ENCODE measurements around the gene FIZ1. TPM values are rescaled to one million over a fixed set of nuclear protein-coding genes. Genes with fewer than 3 reads are reported as not detected.
A peak's percentile ranks its signal among the peaks of the same experiment; 100 is the strongest.
"Not testable (repeated sequence)": the region's sequence is repeated elsewhere in the genome, so short reads cannot be mapped to it uniquely, and the experiment has no call there.

Gene FIZ1
- total and polyA plus RNA-seq, 3 experiments from 2014 or later = 4.6 to 25.8 (median 23.9) TPM

DNA sequence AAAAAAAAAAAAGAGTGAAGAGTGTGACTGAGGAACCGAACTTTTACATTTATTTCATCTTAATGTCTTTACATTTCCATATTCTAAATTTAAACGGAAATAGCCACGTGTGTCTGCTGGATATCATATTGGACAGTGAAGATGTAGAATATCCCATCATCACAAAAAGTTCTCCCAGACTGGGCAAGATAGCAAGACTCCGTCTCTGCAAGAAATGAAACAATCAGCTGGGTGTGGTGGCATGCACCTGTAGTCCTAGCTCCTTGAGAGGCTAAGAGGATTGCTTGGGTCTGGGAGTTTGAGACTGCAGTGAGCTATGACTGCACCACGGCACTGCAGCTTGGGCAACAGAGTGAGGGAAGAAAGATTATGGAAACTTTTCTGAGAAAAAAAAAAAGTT, 22.6 kb downstream of the FIZ1 start:
- H3K4me3 ChIP-seq (ENCODE audit: low read length) = no peak overlapping the region
- no peak for DNase-seq
- POLR2A ChIA-PET = no interaction called here
- no peak overlapping the region for H3K27ac ChIP-seq (ENCODE audit: low read depth, low read length)
- H3K4me1 ChIP-seq (ENCODE audit: insufficient read depth, low read length) = peaks cover 13% of the 10 kb centered on the region
- CTCF ChIA-PET = no interaction called here
- H3K36me3 ChIP-seq (ENCODE audit: insufficient read depth, low read length) = no peaks in the 10 kb centered on the region
- no peaks in the 10 kb centered on the region for H3K9me3 ChIP-seq (ENCODE audit: low read length)
- peaks cover 16 to 20% (median 19%) of the 10 kb centered on the region in 3 donors for H3K4me1 Mint-ChIP-seq
- peaks cover 10 to 15% (median 11%) of the 10 kb centered on the region in 3 donors for H3K36me3 Mint-ChIP-seq
- no peak overlapping the region for H3K27ac Mint-ChIP-seq
- H3K9me3 Mint-ChIP-seq = peaks cover 0 to 4% (median 0%) of the 10 kb centered on the region in 5 donors
- peak overlapping the region; percentile 2 to 81 (median 57) for H3K4me3 Mint-ChIP-seq
- H3K27me3 ChIP-seq (ENCODE audit: insufficient read depth, low read length, poor library complexity, severe bottlenecking) = no peaks in the 10 kb centered on the region
- H3K27me3 Mint-ChIP-seq = peaks cover 0 to 2% of the 10 kb centered on the region in 2 donors

GRCh38 chr19:55573929-55574328, 25.4 kb downstream of the FIZ1 start:
- H3K4me3 Mint-ChIP-seq; H3K27me3 Mint-ChIP-seq; DNase-seq; H3K36me3 Mint-ChIP-seq; H3K4me1 Mint-ChIP-seq; H3K9me3 ChIP-seq (ENCODE audit: low read length); H3K27me3 ChIP-seq (ENCODE audit: insufficient read depth, low read length, poor library complexity, severe bottlenecking); POLR2A ChIA-PET; H3K4me1 ChIP-seq (ENCODE audit: insufficient read depth, low read length); H3K9me3 Mint-ChIP-seq; H3K36me3 ChIP-seq (ENCODE audit: insufficient read depth, low read length); H3K4me3 ChIP-seq (ENCODE audit: low read length); H3K27ac Mint-ChIP-seq; H3K27ac ChIP-seq (ENCODE audit: low read depth, low read length): not testable (repeated sequence)
- CTCF ChIA-PET = interaction anchor here (0.7 to 1.5 kb wide), 2 partner anchors 27 to 70 kb away, joined by 3 to 4 read pairs; no protein-coding TSS in a partner anchor

GRCh38 chr19:55569477-55569876, 29.8 kb downstream of the FIZ1 start:
- H3K36me3 ChIP-seq (ENCODE audit: insufficient read depth, low read length) = not testable (repeated sequence)

DNA sequence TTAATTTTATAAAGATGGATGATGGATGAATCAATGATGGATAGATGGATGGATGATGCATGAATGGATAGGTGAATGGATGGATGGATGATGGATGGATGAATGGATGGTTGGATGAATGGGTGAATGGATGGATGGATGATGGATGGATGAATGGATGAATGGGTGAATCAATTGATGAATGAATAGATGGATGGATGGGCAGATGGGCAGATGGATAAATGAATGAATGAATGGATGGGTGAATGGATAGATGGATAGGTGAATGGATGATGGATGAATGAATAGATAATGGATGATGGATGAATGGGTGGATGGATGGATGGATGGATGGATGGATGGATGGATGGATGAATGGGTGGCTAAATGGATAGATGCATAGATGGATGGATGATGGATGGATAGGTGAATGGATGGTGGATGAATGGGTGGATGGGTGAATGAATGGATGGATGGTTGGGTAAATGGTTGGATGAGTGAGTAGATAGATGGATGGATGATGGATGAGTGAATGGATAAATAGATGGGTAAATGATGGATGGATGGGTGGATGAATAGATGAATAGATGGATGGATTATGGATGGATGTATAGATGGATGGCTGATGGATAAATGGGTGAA, 31.5 kb downstream of the FIZ1 start:
- Mint-ChIP-seq H3K4me3 (no peak overlapping the region), H3K36me3 (no peaks in the 10 kb centered on the region), H3K27ac (no peak overlapping the region), H3K9me3 (no peaks in the 10 kb centered on the region), H3K27me3 (peaks cover 11 to 18% of the 10 kb centered on the region in 2 donors), H3K4me1 (no peaks in the 10 kb centered on the region)
- Histone ChIP-seq H3K9me3 (ENCODE audit: low read length) (no peaks in the 10 kb centered on the region), H3K4me3 (ENCODE audit: low read length) (no peak overlapping the region), H3K27me3 (ENCODE audit: insufficient read depth, low read length, poor library complexity, severe bottlenecking) (no peaks in the 10 kb centered on the region), H3K27ac (ENCODE audit: low read depth, low read length) (no peak overlapping the region), H3K36me3 (ENCODE audit: insufficient read depth, low read length) (no peaks in the 10 kb centered on the region), H3K4me1 (ENCODE audit: insufficient read depth, low read length) (no peaks in the 10 kb centered on the region)
- POLR2A ChIA-PET = no interaction called here
- DNase-seq = no peak
- CTCF ChIA-PET = no interaction called here

More at GRCh38 chr19:55569477-55569876, 29.8 kb downstream of the FIZ1 start:
- CTCF ChIA-PET = interaction anchor here (0.7 kb wide), 1 partner anchor 36 kb away, joined by 4 read pairs; no protein-coding TSS in a partner anchor
- H3K9me3 Mint-ChIP-seq; H3K27ac Mint-ChIP-seq; H3K4me1 Mint-ChIP-seq; H3K36me3 Mint-ChIP-seq; H3K4me1 ChIP-seq (ENCODE audit: insufficient read depth, low read length); H3K27me3 ChIP-seq (ENCODE audit: insufficient read depth, low read length, poor library complexity, severe bottlenecking); DNase-seq; H3K4me3 Mint-ChIP-seq; POLR2A ChIA-PET; H3K4me3 ChIP-seq (ENCODE audit: low read length); H3K27ac ChIP-seq (ENCODE audit: low read depth, low read length); H3K9me3 ChIP-seq (ENCODE audit: low read length): not testable (repeated sequence)
- peaks cover 9 to 14% of the 10 kb centered on the region in 2 donors for H3K27me3 Mint-ChIP-seq

GRCh38 chr19:55566823-55567222, 32.5 kb downstream of the FIZ1 start:
- Mint-ChIP-seq H3K9me3 (no peaks in the 10 kb centered on the region), H3K36me3 (no peaks in the 10 kb centered on the region), H3K27me3 (peaks cover 10 to 18% of the 10 kb centered on the region in 2 donors), H3K4me3 (no peak overlapping the region), H3K27ac (no peak overlapping the region), H3K4me1 (no peaks in the 10 kb centered on the region)
- DNase-seq = no peak
- no peak overlapping the region for H3K27ac ChIP-seq (ENCODE audit: low read depth, low read length)
- H3K27me3 ChIP-seq (ENCODE audit: insufficient read depth, low read length, poor library complexity, severe bottlenecking) = no peaks in the 10 kb centered on the region
- no peaks in the 10 kb centered on the region for H3K9me3 ChIP-seq (ENCODE audit: low read length)
- H3K4me3 ChIP-seq (ENCODE audit: low read length) = no peak overlapping the region
- ChIA-PET POLR2A (no interaction called here), CTCF (no interaction called here)
- no peaks in the 10 kb centered on the region for H3K36me3 ChIP-seq (ENCODE audit: insufficient read depth, low read length)
- no peaks in the 10 kb centered on the region for H3K4me1 ChIP-seq (ENCODE audit: insufficient read depth, low read length)

DNA sequence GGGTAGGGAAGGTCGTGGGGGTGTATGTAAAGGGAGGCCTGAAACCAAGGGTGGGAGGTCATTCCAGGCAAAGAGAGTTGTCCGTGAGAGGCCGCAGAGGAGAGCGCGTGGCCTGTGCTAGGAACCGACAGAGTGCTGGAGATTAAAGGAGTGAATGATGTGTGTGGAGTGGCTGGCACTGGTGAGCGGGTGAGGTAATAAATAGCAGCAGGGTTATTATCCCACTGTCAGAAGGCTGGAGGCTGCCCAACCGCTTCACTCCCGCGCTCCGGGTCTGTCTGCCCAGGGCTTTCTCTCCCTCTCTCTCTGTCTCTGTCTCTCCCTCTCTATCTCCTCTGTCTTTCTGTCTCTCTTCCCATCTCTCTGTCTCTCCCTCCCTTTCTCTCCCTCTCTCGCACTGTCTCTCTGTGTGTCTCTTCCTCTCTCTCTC, 36.0 kb downstream of the FIZ1 start:
- H3K4me3 Mint-ChIP-seq = no peak overlapping the region
- Histone ChIP-seq H3K27ac (ENCODE audit: low read depth, low read length) (no peak overlapping the region), H3K4me3 (ENCODE audit: low read length) (no peak overlapping the region), H3K36me3 (ENCODE audit: insufficient read depth, low read length) (no peaks in the 10 kb centered on the region), H3K27me3 (ENCODE audit: insufficient read depth, low read length, poor library complexity, severe bottlenecking) (no peaks in the 10 kb centered on the region), H3K9me3 (ENCODE audit: low read length) (no peaks in the 10 kb centered on the region), H3K4me1 (ENCODE audit: insufficient read depth, low read length) (no peaks in the 10 kb centered on the region)
- H3K27me3 Mint-ChIP-seq = peaks cover 24 to 33% of the 10 kb centered on the region in 2 donors
- no peak for DNase-seq
- peaks cover 0 to 8% (median 0%) of the 10 kb centered on the region in 5 donors for H3K9me3 Mint-ChIP-seq
- no peaks in the 10 kb centered on the region for H3K36me3 Mint-ChIP-seq
- no peaks in the 10 kb centered on the region for H3K4me1 Mint-ChIP-seq
- CTCF ChIA-PET = no interaction called here
- peak overlapping the region in 1 of 8 donors; percentile 58 for H3K27ac Mint-ChIP-seq
- POLR2A ChIA-PET = no interaction called here

- DNase-seq = no peak
- H3K9me3 ChIP-seq (ENCODE audit: low read length) = no peaks in the 10 kb centered on the region
- peaks cover 22 to 25% of the 10 kb centered on the region in 2 donors for H3K27me3 Mint-ChIP-seq
- no peak overlapping the region for H3K27ac ChIP-seq (ENCODE audit: low read depth, low read length)
- H3K4me3 Mint-ChIP-seq = no peak overlapping the region
- POLR2A ChIA-PET = no interaction called here
- no peaks in the 10 kb centered on the region for H3K27me3 ChIP-seq (ENCODE audit: insufficient read depth, low read length, poor library complexity, severe bottlenecking)
- CTCF ChIA-PET = no interaction called here
- H3K4me1 ChIP-seq (ENCODE audit: insufficient read depth, low read length) = no peaks in the 10 kb centered on the region
- H3K36me3 Mint-ChIP-seq = no peaks in the 10 kb centered on the region
- H3K4me3 ChIP-seq (ENCODE audit: low read length) = no peak overlapping the region
- no peak overlapping the region for H3K27ac Mint-ChIP-seq
- peaks cover 0 to 8% (median 0%) of the 10 kb centered on the region in 5 donors for H3K9me3 Mint-ChIP-seq
- no peaks in the 10 kb centered on the region for H3K36me3 ChIP-seq (ENCODE audit: insufficient read depth, low read length)
- H3K4me1 Mint-ChIP-seq = no peaks in the 10 kb centered on the region
Measured at GRCh38 chr19:55559684-55560083, 39.6 kb downstream of the FIZ1 start.

GRCh38 chr19:55554741-55555152, 44.6 kb downstream of the FIZ1 start:
- Mint-ChIP-seq H3K36me3 (no peaks in the 10 kb centered on the region), H3K9me3 (no peaks in the 10 kb centered on the region), H3K27ac (no peak overlapping the region), H3K4me1 (no peaks in the 10 kb centered on the region), H3K4me3 (no peak overlapping the region), H3K27me3 (peaks cover 12 to 27% of the 10 kb centered on the region in 2 donors)
- Histone ChIP-seq H3K9me3 (ENCODE audit: low read length) (no peaks in the 10 kb centered on the region), H3K27me3 (ENCODE audit: insufficient read depth, low read length, poor library complexity, severe bottlenecking) (no peaks in the 10 kb centered on the region), H3K4me3 (ENCODE audit: low read length) (no peak overlapping the region), H3K4me1 (ENCODE audit: insufficient read depth, low read length) (no peaks in the 10 kb centered on the region), H3K27ac (ENCODE audit: low read depth, low read length) (no peak overlapping the region), H3K36me3 (ENCODE audit: insufficient read depth, low read length) (no peaks in the 10 kb centered on the region)
- peak in 1 of 5 donors; percentile 8 for DNase-seq
- ChIA-PET CTCF (no interaction called here), POLR2A (no interaction called here)

Measured in CD8-positive, alpha-beta memory T cell (primary cell).